Measurements from ENCODE around the gene FMNL3. TPM values are rescaled to one million over a fixed set of nuclear protein-coding genes. Genes with fewer than 3 reads are reported as not detected.
A peak's percentile ranks its signal among the peaks of the same experiment; 100 is the strongest.

The FMNL3 gene
- total RNA-seq, 1 donor from 2014 or later: 17.3 TPM

- Mint-ChIP-seq H3K27me3 (ENCODE audit: insufficient read depth, low read depth) (peaks cover 19% of the 10 kb centered on the region), H3K4me3 (peak overlapping the region; percentile 95), H3K4me1 (peaks cover 34% of the 10 kb centered on the region), H3K27ac (peak overlapping the region; percentile 80), H3K9me3 (no peaks in the 10 kb centered on the region), H3K36me3 (no peaks in the 10 kb centered on the region)
- H3K36me3 ChIP-seq: no peaks in the 10 kb centered on the region
- DNase-seq (ENCODE audit: low spot score): peak; percentile 74
- peaks cover 28% of the 10 kb centered on the region for H4K20me1 ChIP-seq (ENCODE audit: low read depth)
- H3K4me2 ChIP-seq: peak overlapping the region; percentile 88
- H2AFZ ChIP-seq (replicated peaks): peak overlapping the region; percentile 94
- peaks cover 50% of the 10 kb centered on the region for H3K79me2 ChIP-seq (ENCODE audit: low read depth)
- H3F3A ChIP-seq (ENCODE audit: low read depth): peaks cover 13% of the 10 kb centered on the region
- peaks cover 34% of the 10 kb centered on the region for H3K27me3 ChIP-seq
- no peaks in the 10 kb centered on the region for H3K9me3 ChIP-seq (ENCODE audit: low read depth)
- H3K4me3 ChIP-seq: peak overlapping the region; percentile 97
- TF ChIP-seq, protein P1, sequence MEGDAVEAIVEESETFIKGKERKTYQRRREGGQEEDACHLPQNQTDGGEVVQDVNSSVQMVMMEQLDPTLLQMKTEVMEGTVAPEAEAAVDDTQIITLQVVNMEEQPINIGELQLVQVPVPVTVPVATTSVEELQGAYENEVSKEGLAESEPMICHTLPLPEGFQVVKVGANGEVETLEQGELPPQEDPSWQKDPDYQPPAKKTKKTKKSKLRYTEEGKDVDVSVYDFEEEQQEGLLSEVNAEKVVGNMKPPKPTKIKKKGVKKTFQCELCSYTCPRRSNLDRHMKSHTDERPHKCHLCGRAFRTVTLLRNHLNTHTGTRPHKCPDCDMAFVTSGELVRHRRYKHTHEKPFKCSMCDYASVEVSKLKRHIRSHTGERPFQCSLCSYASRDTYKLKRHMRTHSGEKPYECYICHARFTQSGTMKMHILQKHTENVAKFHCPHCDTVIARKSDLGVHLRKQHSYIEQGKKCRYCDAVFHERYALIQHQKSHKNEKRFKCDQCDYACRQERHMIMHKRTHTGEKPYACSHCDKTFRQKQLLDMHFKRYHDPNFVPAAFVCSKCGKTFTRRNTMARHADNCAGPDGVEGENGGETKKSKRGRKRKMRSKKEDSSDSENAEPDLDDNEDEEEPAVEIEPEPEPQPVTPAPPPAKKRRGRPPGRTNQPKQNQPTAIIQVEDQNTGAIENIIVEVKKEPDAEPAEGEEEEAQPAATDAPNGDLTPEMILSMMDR (IDR thresholded peaks at IDR 0.05): no peak
- TF ChIP-seq EZH2phosphoT487 (IDR thresholded peaks at IDR 0.05) (no peak), EZH2 (IDR thresholded peaks at IDR 0.05) (no peak)
- H3K9ac ChIP-seq: peak overlapping the region; percentile 62
- H3K27ac ChIP-seq: peak overlapping the region; percentile 77
- H3K4me1 ChIP-seq: peaks cover 19% of the 10 kb centered on the region
These were observed 666 bp downstream of the FMNL3 start for GRCh38 chr12:49706351-49707127.

DNA sequence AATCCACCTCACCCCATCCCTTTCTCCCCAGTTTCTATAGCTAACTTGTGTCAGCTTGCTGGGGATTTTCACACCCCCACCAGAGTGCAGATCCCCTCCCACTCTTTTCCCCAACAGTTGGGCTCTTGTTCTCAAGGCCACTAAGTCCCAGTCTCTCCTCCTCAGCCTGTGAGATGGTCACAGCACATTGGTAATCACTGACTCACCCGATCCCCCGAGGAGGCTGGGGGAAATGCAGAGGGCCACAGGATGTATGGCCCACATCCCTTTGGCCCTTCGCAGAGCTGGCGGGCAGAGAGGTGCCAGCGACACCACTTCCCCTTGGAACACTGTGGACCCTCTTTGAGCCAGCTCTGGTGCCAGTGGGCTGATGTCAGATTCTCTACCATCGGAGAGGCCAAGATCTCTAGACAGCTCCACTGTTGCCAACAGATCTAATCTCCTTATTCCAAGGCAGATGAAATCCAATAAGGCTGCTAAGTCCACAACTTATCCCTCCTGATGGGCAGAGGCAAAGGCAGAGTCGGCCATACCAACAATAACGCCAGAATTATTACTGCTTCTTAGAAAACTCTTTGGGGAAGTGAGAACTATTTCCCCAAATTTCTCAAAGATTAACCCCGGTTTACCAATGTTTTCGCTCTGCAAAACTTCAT, 1.6 kb downstream of the FMNL3 start:
- peaks cover 56% of the 10 kb centered on the region for H3K79me2 ChIP-seq (ENCODE audit: low read depth)

DNA sequence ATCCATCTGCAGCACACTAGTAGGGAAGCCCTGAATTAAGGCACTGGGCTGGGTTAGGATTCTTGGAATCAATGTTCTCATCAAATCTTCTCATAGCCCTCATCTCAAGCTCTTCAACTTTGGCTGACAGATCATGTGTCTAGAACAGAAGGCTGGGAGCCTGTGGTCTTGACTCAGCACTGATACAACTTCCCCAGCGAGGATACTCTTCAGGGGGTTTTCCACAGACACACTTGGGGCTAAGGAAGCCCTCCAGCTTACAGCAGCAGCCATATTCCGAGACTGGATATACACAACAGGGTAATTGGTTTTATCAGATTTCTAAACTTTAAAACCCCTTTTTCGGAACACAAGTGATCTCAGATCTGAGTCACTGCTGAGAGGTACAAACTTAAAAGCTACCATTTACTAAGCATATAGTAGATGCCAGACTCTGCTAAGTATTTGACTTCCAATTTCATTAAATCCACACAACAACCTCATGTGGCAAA, 3.5 kb downstream of the FMNL3 start:
- H3K4me3 Mint-ChIP-seq: no peak overlapping the region
- H3K4me2 ChIP-seq: no peak overlapping the region

More for the DNA sequence above, 1.6 kb downstream of the FMNL3 start:
- Histone ChIP-seq H3K36me3 (no peaks in the 10 kb centered on the region), H3K4me1 (peaks cover 19% of the 10 kb centered on the region), H2AFZ (replicated peaks) (no peak overlapping the region), H3K27me3 (peaks cover 29% of the 10 kb centered on the region), H3F3A (ENCODE audit: low read depth) (peaks cover 13% of the 10 kb centered on the region), H3K27ac (no peak overlapping the region), H4K20me1 (ENCODE audit: low read depth) (peaks cover 28% of the 10 kb centered on the region), H3K4me3 (peak overlapping the region; percentile 97), H3K9ac (no peak overlapping the region), H3K9me3 (ENCODE audit: low read depth) (no peaks in the 10 kb centered on the region), H3K4me2 (peak overlapping the region; percentile 88)
- H3K27ac Mint-ChIP-seq: peak overlapping the region; percentile 43
- TF ChIP-seq, protein P1 (IDR thresholded peaks at IDR 0.05): no peak
- TF ChIP-seq EZH2phosphoT487 (IDR thresholded peaks at IDR 0.05): no peak
- TF ChIP-seq EZH2 (IDR thresholded peaks at IDR 0.05): no peak
- peaks cover 19% of the 10 kb centered on the region for H3K27me3 Mint-ChIP-seq (ENCODE audit: insufficient read depth, low read depth)
- DNase-seq (ENCODE audit: low spot score): no peak
- no peaks in the 10 kb centered on the region for H3K36me3 Mint-ChIP-seq
- no peaks in the 10 kb centered on the region for H3K9me3 Mint-ChIP-seq
- peaks cover 34% of the 10 kb centered on the region for H3K4me1 Mint-ChIP-seq
- peak overlapping the region; percentile 95 for H3K4me3 Mint-ChIP-seq

More for the DNA sequence above, 3.5 kb downstream of the FMNL3 start:
- Mint-ChIP-seq H3K36me3 (no peaks in the 10 kb centered on the region), H3K9me3 (no peaks in the 10 kb centered on the region), H3K27me3 (ENCODE audit: insufficient read depth, low read depth) (peaks cover 13% of the 10 kb centered on the region), H3K27ac (no peak overlapping the region), H3K4me1 (peaks cover 45% of the 10 kb centered on the region)
- no peak overlapping the region for H3K4me3 ChIP-seq
- TF ChIP-seq, protein P1 (IDR thresholded peaks at IDR 0.05): no peak
- TF ChIP-seq EZH2phosphoT487 (IDR thresholded peaks at IDR 0.05): no peak
- TF ChIP-seq EZH2 (IDR thresholded peaks at IDR 0.05): no peak
- no peaks in the 10 kb centered on the region for H3K36me3 ChIP-seq
- no peak overlapping the region for H3K9ac ChIP-seq
- no peak overlapping the region for H3K27ac ChIP-seq
- DNase-seq (ENCODE audit: low spot score): no peak
- H3F3A ChIP-seq (ENCODE audit: low read depth): peaks cover 21% of the 10 kb centered on the region
- peaks cover 41% of the 10 kb centered on the region for H4K20me1 ChIP-seq (ENCODE audit: low read depth)
- peaks cover 12% of the 10 kb centered on the region for H3K27me3 ChIP-seq
- no peaks in the 10 kb centered on the region for H3K9me3 ChIP-seq (ENCODE audit: low read depth)
- peaks cover 30% of the 10 kb centered on the region for H3K4me1 ChIP-seq
- no peak overlapping the region for H2AFZ ChIP-seq (replicated peaks)
- H3K79me2 ChIP-seq (ENCODE audit: low read depth): peaks cover 60% of the 10 kb centered on the region

Data from neural progenitor cell (in vitro differentiated cells).